GM10266 (cell line): Measurements from ENCODE around the gene GAL3ST1.
"Not testable (repeated sequence)": the region's sequence is repeated elsewhere in the genome, so short reads cannot be mapped to it uniquely, and the experiment has no call there.

ENCODE experiments used
- DNase-seq: peaks from one replicate; pipeline ENCODE4 v3.0.0; 2012; ENCODE audit errors: extremely low spot score
- TF ChIP-seq, protein P1 (sequence below): IDR thresholded peaks from 2 replicates; pipeline ENCODE4 v1.5.1; 2012; ENCODE audit warnings: mild to moderate bottlenecking, low read depth; ENCODE audit not compliant: control insufficient read depth, insufficient read depth; ENCODE audit errors: missing control alignments

GAL3ST1 gene

DNA sequence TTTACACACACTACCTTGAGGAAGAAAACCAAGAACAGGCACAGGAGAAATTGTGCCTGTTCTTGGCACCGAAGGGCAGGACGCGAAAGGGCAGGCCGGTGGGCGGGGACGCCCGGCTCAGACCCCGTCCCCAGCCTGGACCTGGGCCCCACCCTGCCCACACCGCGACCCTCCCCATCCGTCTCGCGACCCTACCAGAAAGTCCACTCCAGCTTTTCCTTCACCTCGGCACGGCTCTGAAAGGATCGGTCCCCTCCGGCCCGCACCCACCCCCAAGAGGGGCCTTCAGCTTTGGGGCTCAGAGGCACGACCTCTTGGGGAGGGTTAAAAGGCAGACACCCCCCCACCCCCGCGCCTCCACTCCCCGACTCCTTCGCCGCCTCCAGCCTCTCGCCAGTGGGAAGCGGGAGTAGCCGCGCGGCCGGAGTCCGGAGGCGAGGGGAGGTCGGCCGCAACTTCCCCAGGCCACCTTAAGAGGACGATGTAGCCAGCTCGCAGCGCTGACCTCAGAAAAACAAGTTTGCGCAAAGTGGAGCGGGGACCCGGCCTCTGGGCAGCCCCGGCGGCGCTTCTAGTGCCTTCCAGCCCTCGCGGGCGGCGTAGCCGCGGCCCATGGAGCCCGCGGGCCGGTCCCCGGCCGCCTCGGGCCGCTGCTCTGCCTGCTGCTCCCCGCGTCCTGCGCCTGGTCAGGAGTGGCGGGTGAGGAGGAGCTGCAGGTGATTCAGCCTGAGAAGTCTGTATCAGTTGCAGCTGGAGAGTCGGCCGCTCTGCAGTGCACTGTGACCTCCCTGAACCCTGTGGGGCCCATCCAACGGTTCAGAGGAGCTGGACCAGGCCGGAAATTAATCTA is 32.3 kb downstream of the GAL3ST1 start:
- DNase-seq: no peak
- TF ChIP-seq, protein P1, sequence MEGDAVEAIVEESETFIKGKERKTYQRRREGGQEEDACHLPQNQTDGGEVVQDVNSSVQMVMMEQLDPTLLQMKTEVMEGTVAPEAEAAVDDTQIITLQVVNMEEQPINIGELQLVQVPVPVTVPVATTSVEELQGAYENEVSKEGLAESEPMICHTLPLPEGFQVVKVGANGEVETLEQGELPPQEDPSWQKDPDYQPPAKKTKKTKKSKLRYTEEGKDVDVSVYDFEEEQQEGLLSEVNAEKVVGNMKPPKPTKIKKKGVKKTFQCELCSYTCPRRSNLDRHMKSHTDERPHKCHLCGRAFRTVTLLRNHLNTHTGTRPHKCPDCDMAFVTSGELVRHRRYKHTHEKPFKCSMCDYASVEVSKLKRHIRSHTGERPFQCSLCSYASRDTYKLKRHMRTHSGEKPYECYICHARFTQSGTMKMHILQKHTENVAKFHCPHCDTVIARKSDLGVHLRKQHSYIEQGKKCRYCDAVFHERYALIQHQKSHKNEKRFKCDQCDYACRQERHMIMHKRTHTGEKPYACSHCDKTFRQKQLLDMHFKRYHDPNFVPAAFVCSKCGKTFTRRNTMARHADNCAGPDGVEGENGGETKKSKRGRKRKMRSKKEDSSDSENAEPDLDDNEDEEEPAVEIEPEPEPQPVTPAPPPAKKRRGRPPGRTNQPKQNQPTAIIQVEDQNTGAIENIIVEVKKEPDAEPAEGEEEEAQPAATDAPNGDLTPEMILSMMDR: no peak

GRCh38 chr22:30541511-30541910 is 33.0 kb downstream of the GAL3ST1 start:
- not testable (repeated sequence) for DNase-seq

GRCh38 chr22:30539368-30539767 is 35.1 kb downstream of the GAL3ST1 start:
- DNase-seq: no peak
- TF ChIP-seq, protein P1: no peak

DNA sequence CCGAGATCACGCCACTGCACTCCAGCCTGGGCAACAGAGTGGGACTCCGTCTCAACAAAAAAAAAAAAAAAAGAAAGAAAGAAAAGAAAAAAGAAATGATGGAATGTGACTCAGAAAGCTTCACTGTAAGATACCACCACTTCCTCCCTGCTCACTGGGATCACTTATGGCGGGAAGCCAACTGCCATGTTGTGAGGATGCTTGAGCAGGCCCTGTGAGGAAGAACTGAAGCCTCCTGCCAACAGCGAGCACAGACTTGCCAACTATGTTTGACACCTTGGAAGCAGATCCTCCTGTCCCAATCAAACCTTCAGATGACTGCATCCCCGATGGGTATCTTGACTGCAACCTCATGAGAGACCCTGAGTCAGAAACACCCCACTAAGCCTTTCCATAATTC is 36.2 kb downstream of the GAL3ST1 start:
- TF ChIP-seq, protein P1: no peak
- DNase-seq: no peak

DNA sequence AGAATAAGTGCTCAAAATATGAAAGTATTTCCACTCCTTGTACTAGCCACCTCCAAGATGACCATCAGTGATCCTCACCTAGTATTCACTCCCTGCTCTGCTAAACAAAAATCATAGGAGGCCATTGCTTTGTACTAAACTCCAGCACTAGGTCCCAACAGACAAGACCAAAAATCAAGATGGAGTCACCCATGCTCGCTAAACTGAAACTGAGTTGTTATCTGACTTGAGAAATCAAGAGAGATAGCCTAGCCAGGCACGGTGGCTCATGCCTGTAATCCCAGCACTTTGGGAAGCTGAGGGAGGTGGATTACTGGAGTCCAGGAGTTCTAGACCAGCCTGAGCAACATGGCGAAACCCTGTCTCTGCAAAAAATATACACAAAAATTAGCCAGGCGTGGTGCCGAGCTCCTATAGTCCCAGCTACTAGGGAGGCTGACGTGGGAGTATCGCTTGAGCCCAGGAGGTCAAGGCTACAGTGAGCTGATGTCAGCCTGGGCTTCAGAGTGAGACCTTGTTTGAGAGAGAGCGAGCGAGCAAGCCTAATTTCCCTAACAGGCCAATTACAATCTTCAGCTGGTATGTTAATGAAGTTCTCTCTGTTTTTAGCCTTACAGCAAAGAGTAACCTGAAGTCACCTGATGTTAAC is 37.3 kb downstream of the GAL3ST1 start:
- DNase-seq: no peak

DNA sequence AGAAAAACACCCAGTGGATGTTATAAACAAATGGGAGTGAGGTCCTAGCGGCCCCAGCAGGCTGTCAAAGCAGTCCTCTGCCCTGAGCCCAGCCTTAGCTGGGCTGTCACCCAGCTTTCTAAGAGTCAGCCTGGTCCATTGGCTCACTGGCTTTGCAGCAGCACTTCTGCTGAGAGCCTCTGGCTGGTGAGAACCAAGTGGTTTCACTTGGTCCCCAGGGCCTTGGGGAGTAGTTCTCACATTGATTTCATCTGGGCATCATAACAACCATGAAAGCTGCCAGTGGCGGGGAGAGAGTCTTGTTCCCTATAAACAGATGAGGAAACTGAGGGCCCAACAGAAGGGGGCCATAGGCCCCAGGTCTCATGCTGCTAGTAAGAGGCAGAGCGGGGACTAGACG is 39.3 kb downstream of the GAL3ST1 start:
- DNase-seq: no peak
- TF ChIP-seq, protein P1: no peak

More for the DNA sequence above, 37.3 kb downstream of the GAL3ST1 start:
- TF ChIP-seq, protein P1: no peak

GRCh38 chr22:30531651-30532608 is 42.5 kb downstream of the GAL3ST1 start:
- no peak for DNase-seq
- TF ChIP-seq, protein P1: no peak
